Stimulated activated naive CD8-positive, alpha-beta T cell treated with anti-CD3 and anti-CD28 coated beads, Interleukin-15, Interleukin-2, amounts not matched to agents 100 ng/mL and 50 ng/mL, for 24 hours (primary cell): Measurements from ENCODE around the gene PHTF1.

ENCODE experiments used
- H3K27ac Mint-ChIP-seq: one replicate; pipeline ENCODE4 v1.8.0; 2021; ENCODE audit warnings: mild to moderate bottlenecking, mixed read lengths
- H3K27me3 Mint-ChIP-seq: one replicate; pipeline ENCODE4 v1.8.0; 2021; ENCODE audit warnings: mixed read lengths
- H3K36me3 Mint-ChIP-seq: one replicate; pipeline ENCODE4 v1.8.0; 2021; ENCODE audit warnings: low read depth, mixed read lengths
- H3K4me1 Mint-ChIP-seq: one replicate; pipeline ENCODE4 v1.8.0; 2021; ENCODE audit warnings: low read depth, mixed read lengths
- H3K4me3 Mint-ChIP-seq: one replicate; pipeline ENCODE4 v1.8.0; 2021; ENCODE audit warnings: mild to moderate bottlenecking, mixed read lengths
- H3K9me3 Mint-ChIP-seq: one replicate; pipeline ENCODE4 v1.8.0; 2021; ENCODE audit warnings: mixed read lengths

PHTF1 gene

DNA sequence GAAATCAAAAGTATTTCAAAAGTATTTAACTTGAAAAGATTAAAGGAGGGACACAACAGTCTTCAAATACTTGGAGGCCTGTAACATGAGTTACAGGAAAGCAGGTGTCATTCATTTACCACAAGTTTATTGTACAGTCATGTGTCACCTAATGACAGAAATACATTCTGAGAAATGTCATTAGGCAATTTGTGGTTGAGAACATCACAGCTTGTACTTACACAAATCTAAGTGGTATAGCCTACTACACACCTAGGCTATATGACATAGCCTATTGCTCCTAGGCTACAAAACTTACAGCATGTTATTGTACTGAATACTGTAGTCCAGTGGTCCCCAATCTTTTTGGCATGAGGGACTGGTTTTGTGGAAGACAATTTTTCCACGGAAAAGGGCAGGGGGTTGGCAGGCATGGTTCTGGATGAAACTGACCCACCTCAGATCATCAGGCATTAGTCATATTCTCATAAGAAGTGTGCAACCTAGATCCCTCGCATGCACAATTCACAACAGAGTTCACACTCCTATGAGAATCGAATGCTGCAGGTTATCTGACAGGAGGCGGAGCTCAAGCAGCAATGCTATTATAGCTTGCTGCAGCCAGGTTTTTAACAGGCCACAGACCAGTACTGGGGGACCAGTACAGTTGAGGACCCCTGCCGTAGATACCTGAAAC lies 25.0 kb upstream of the PHTF1 start:
- Mint-ChIP-seq H3K27me3 (no peaks in the 10 kb centered on the region), H3K9me3 (no peaks in the 10 kb centered on the region), H3K27ac (peak overlapping the region; percentile 86), H3K4me1 (peaks cover 32% of the 10 kb centered on the region), H3K4me3 (peak overlapping the region; percentile 56), H3K36me3 (peaks cover 8% of the 10 kb centered on the region)

DNA sequence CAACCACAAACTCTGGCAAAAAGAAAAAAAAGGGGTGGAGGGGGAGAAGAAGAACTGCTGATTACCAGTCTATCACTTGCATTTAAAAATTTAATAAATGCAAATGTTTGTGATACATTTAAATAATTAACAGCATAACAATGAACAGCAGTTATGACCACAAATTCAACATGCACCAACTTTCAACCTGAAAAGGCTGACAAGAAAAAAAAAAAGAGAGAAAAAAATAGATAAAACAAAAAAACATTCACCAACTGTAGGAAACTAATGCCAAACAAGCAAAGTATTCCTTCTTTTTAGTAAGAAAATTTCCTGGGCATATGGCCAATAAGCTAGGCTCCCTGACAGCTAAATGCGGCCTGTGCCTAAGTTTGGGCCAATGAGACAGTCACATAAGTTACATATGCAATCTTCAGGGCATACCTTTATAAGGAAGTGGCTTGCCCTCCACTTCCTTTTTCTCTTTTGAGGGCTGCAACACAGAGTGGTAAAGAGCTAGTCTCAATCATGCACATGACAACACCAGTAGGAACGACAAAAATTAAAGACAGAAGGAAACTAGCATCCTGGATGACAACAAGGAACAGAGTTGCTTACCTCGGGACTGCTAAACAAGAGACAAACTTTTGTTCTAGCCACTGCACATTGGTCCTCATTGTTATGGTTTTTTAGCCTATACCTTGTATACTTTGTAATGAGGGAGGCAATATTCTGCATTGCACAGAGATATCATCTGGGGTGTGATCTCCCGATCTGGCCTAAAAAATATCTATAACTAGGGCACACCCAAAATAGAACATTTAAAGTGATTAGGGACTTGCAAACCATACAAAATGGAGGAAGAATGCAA lies 24.2 kb upstream of the PHTF1 start:
- peaks cover 33% of the 10 kb centered on the region for H3K4me1 Mint-ChIP-seq
- no peaks in the 10 kb centered on the region for H3K27me3 Mint-ChIP-seq
- H3K36me3 Mint-ChIP-seq, result peaks cover 11% of the 10 kb centered on the region
- peak overlapping the region; percentile 86 for H3K27ac Mint-ChIP-seq
- H3K9me3 Mint-ChIP-seq, result peaks cover 3% of the 10 kb centered on the region
- peak overlapping the region; percentile 56 for H3K4me3 Mint-ChIP-seq

DNA sequence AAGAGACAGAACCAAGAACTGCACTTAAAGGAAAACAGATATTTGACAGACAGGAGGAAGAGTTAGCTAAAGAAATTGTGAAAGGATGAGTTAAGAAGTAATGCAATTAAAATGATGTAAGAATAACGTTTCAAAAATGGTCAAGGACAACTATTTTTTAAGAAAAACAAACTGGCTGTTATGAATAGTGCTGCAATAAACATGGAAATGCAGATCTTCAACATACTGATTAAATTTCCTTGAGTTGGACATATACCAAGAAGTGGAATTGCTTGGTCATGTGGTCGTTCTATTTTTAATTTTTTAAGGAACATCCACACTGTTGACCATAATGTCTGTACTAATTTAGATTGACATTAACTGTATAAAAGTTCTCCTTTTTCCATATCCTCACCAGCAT lies 23.1 kb upstream of the PHTF1 start:
- H3K4me1 Mint-ChIP-seq, result peaks cover 23% of the 10 kb centered on the region
- no peak overlapping the region for H3K4me3 Mint-ChIP-seq
- H3K27ac Mint-ChIP-seq, result no peak overlapping the region
- no peaks in the 10 kb centered on the region for H3K27me3 Mint-ChIP-seq
- H3K36me3 Mint-ChIP-seq, result peaks cover 12% of the 10 kb centered on the region
- H3K9me3 Mint-ChIP-seq, result peaks cover 4% of the 10 kb centered on the region

DNA sequence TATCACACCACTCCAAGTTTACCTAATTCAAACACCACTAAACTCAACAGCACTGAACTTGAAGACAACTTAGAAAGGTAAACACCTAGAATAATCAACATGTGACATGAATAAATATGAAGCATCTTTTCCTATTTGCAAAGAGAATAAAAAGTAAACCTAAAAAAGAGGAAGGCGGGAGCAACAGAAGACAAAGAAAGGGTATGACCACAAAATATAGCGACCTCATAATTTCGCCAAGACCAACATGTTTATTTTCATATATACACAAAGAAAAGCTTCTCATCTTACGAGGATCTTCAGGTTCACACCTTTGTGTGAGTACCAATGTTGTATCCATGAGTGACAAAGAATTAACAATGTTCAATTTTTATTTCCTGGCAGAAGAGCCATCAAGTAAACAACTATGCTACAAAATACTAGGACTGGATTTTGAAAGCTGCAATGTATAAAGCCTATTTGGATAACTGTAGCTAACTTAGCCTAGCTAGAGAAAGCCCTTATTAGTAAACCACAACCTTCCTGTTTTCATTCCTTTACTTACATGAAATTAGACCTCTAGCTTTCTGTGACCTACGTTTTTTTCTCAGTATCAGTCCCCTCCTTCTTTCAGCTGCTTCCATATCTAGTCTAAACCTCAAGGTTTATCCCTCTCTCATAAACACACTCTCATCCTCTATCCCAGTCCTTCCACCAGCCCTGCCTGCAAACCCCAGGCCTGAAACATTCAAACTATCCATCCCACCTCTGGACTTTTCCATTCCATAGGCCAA lies 21.3 kb upstream of the PHTF1 start:
- Mint-ChIP-seq H3K36me3 (peaks cover 19% of the 10 kb centered on the region), H3K4me3 (no peak overlapping the region), H3K27me3 (no peaks in the 10 kb centered on the region), H3K27ac (no peak overlapping the region), H3K9me3 (peaks cover 4% of the 10 kb centered on the region), H3K4me1 (peaks cover 7% of the 10 kb centered on the region)

DNA sequence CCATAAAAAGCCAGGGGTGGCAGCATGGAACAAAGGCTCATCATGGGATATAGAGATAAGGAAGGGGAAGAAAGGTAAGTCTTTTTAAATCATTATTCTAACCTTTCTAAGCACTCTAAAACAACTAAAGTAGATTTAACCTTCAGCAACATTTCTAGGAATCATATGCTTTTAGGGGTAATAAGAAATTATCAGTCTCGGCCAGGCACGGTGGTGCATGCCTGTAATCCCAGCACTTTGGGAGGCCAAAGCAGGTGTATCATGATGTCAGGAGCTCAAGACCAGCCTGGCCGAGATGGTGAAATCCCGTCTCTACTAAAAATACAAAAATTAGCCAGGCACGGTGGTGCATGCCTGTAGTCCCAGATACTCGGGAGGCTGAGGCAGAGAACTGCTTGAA lies 20.3 kb upstream of the PHTF1 start:
- H3K4me1 Mint-ChIP-seq, result peaks cover 5% of the 10 kb centered on the region
- H3K36me3 Mint-ChIP-seq, result peaks cover 19% of the 10 kb centered on the region
- no peaks in the 10 kb centered on the region for H3K27me3 Mint-ChIP-seq
- no peak overlapping the region for H3K27ac Mint-ChIP-seq
- H3K9me3 Mint-ChIP-seq, result peaks cover 4% of the 10 kb centered on the region
- H3K4me3 Mint-ChIP-seq, result no peak overlapping the region

DNA sequence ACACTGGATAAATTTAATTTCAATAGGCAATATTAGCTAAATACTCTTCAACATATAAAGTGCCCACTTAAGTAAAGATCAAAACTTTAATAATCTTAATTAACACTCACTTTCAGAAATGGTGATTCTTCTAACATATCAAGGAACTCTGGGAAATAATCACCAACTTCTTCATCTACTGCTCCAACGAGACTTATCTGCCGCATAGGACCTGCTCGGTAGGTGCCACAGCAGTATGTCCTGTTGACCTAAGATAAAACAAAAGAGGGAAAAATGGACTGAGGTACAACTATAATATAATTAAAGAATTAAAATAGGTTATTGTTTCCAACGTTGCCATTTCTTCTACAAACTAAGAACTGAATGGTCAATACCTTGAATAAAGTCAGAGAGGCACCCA lies 18.3 kb upstream of the PHTF1 start:
- Mint-ChIP-seq H3K4me3 (no peak overlapping the region), H3K27ac (no peak overlapping the region), H3K9me3 (peaks cover 4% of the 10 kb centered on the region), H3K4me1 (peaks cover 5% of the 10 kb centered on the region), H3K27me3 (no peaks in the 10 kb centered on the region), H3K36me3 (peaks cover 24% of the 10 kb centered on the region)

DNA sequence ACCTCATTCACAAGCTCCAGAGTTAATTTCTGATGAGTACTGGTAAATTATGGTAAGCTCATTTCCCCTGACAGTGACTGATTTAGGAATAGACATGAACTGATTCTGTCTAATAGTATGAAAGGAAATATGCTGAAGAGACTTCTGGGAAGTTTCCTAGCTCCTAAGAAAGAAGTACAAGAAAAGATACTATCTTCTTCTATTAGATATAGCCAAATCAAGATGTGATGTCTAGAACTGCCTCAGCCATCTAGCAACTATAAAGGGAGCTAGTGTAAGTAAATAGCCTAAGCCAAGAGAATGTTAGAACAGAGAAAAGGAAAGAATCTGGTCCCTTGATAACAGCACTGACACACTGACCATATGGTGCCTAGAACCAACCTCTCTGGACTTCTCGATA lies 10.7 kb upstream of the PHTF1 start:
- no peak overlapping the region for H3K4me3 Mint-ChIP-seq
- H3K27ac Mint-ChIP-seq, result no peak overlapping the region
- no peaks in the 10 kb centered on the region for H3K9me3 Mint-ChIP-seq
- no peaks in the 10 kb centered on the region for H3K27me3 Mint-ChIP-seq
- peaks cover 46% of the 10 kb centered on the region for H3K36me3 Mint-ChIP-seq
- peaks cover 37% of the 10 kb centered on the region for H3K4me1 Mint-ChIP-seq

DNA sequence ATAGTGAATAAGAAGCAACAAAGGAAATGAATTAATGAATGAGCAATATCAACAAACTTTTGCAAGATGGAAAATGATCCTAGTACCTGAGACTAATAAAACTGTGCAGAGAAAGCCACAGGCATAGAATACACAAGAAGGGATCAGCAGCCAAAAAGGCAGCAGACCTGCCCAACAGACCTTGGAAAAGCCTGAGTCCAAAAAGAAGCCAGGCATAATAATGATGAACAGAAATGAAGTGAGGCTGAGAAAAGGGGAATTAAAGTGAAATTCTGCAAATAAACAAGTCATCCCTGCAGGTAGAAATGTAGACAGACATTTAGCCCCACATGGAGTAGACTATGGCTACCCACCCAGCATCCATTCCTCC lies 10.3 kb upstream of the PHTF1 start:
- Mint-ChIP-seq H3K27me3 (no peaks in the 10 kb centered on the region), H3K9me3 (no peaks in the 10 kb centered on the region), H3K4me3 (no peak overlapping the region), H3K36me3 (peaks cover 51% of the 10 kb centered on the region), H3K4me1 (peaks cover 37% of the 10 kb centered on the region), H3K27ac (no peak overlapping the region)

DNA sequence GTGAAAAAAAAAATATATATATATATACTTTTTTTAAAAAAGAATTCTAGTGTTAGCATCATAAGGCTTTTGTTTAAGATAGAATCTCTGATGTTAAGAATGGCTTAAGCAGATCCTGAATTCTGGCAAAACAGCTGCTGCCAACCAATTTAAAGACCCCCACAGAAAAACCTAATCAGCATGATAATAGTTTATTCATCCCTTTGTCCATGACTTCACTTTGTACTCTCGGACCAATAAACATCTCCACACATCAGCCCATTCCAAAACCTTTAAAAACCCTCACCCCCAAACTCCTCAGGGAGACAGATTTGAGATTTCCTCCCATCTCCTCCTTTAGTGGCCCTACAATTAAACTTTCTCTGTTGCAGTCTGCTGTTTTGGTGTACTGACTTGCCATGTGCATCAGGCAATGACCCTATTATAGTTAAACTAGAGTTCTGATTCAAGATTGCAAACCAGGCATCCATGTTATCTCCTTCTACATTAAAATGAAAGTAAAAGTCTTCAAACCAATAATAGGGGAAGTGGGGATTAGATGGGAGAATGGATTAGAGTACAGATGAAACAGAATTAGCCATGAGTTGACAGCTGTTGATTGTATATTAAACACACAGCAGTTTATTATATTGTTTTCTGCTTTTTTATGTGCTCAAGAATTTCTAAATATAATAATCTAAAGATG lies 9.8 kb upstream of the PHTF1 start:
- Mint-ChIP-seq H3K27ac (peak overlapping the region; percentile 53), H3K36me3 (peaks cover 52% of the 10 kb centered on the region), H3K9me3 (no peaks in the 10 kb centered on the region), H3K27me3 (no peaks in the 10 kb centered on the region), H3K4me3 (no peak overlapping the region), H3K4me1 (peaks cover 37% of the 10 kb centered on the region)

DNA sequence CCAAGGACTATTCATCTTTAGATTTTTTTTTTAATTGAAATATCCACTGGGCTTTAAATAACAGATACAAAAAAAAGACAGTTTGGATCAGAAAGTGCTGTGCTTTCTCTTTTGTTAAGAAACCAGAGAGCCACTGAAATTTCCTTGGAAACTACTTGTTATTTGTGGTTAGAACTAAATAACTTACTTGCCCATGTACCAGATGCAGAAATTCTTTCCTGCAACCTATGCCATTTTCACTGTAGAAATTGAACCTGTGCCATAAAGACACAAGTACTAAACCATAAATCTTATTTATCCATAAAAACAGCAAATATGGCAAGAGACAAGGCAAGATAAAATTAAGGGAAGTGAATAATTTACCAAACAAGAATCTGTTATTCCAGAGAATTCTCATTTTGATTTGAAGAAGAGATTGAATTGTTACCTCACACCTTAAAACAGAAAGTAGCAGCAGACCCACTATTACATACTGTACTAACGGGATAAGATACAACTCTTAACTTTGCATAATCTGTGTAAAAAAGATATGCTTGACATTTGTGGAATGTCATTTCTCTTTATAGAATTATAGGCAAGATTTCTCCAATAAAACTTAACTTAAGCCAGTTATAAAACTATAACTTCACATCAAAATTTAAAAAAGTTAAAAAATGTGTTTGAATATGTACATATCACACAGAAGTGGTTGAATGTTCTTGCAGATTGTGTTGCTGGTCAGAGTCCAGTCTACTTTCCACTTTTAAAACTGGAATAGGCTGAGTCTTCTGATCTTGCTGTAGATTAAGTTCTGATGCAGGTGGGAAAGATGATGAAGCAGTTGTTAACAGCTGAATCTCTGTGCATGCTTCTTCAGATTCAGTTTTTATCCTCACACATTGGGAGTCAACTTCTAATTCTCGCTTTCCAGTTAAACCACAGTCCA lies 6.3 kb upstream of the PHTF1 start:
- Mint-ChIP-seq H3K27ac (no peak overlapping the region), H3K27me3 (no peaks in the 10 kb centered on the region), H3K4me3 (no peak overlapping the region), H3K4me1 (peaks cover 28% of the 10 kb centered on the region), H3K9me3 (no peaks in the 10 kb centered on the region), H3K36me3 (peaks cover 49% of the 10 kb centered on the region)

DNA sequence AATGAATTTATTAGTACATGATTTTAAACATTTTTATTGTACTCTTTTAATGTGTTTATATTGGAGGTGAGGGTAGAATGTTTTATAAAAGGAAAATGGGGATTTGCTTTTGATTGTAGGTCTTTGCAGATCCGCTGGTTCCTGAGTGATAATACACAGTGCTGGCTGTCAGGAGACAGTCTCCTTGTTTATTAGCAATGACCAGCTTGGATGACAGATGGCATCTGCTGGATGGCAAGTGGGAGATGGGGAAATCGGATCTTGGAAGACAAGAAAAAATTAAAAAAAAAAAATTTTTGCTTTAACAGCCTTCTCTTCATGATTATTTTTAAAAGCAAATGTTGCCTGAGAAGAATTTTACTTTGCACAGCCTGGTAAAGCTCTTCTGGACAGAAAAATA lies 4.4 kb upstream of the PHTF1 start:
- Mint-ChIP-seq H3K36me3 (peaks cover 38% of the 10 kb centered on the region), H3K4me1 (peaks cover 18% of the 10 kb centered on the region), H3K9me3 (no peaks in the 10 kb centered on the region), H3K27ac (no peak overlapping the region), H3K27me3 (no peaks in the 10 kb centered on the region), H3K4me3 (no peak overlapping the region)

DNA sequence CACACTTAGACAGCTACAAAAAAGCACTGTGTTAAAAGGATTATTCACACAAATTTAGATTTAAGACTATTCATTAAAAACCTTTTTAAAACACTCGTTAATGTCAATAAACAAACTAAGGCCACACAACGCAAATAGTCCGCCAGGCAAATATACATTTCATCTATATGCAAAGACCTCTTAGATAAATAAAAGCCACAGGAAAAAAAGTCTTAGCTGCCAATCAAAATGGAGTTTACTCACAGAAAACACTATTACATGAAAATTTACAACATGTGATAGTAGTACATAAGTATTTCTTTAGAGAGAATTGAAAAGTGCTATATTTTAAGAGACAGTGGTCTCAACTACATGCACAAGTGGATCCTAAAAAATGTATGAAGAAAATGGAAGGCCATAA lies 2.7 kb upstream of the PHTF1 start:
- Mint-ChIP-seq H3K27me3 (no peaks in the 10 kb centered on the region), H3K4me1 (peaks cover 28% of the 10 kb centered on the region), H3K4me3 (no peak overlapping the region), H3K27ac (no peak overlapping the region), H3K9me3 (no peaks in the 10 kb centered on the region), H3K36me3 (peaks cover 33% of the 10 kb centered on the region)

DNA sequence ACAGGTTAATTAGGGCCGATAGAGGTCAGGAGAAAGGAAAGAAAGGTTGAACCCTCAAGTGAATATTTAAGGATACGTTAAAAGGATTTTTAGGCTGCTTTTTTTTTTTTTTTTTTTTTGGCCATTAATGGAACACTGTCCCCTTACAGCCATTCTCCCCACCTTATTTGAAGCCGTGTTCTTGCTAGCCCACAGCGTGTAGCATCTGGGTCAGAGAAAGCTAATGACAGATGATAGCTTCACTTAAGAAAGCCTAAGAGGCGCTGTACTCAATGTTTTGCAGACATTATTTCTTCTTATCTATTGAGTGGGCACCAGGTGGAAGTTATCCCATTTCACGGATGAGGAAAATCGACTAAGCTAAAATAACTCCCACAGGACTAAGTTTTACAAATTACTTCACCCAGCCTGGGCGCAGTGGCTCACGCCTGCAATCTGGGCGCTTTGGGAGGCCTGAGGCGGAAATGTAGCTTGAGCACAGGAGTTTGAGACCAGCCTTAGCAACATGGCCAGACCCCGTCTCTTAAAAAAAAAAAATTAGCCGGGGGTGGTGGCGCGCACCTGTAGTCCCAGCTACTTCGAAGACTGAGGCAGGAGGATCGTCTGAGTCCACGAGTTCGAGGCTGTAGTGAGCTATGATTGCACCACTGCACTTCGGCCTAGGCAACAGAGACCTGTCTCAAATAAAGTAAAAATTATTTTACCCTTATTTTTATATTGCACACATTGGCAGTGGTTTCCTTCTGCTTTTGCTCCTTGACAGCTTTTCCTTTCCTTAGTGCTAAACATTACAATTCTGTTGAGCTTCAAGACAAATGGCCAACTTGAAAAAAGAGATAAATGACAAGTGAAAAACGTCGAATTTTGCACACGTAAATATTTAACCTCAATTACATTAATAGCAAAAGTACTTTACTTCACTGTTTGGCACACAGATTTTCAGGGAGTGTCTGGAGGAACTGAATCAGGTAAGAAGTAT lies 1.1 kb upstream of the PHTF1 start:
- Mint-ChIP-seq H3K4me3 (peak overlapping the region; percentile 92), H3K9me3 (no peaks in the 10 kb centered on the region), H3K4me1 (peaks cover 29% of the 10 kb centered on the region), H3K27ac (peak overlapping the region; percentile 98), H3K36me3 (peaks cover 36% of the 10 kb centered on the region), H3K27me3 (no peaks in the 10 kb centered on the region)
